ENCODE results near the gene C1QTNF5.

- no peak for TF ChIP-seq CTCF (conservative IDR thresholded peaks at IDR 0.05)
- no peak for TF ChIP-seq EZH2 (IDR thresholded peaks at IDR 0.05; ENCODE audit: low read depth)
Measured at GRCh38 chr11:119341222-119342022, 739 bp upstream of the C1QTNF5 start.
